M059J (cell line): ENCODE measurements around the gene ANKS4B. TPM values are rescaled to one million over a fixed set of nuclear protein-coding genes. Genes with fewer than 3 reads are reported as not detected.
A peak's percentile ranks its signal among the peaks of the same experiment; 100 is the strongest.
"Not testable (repeated sequence)": the region's sequence is repeated elsewhere in the genome, so short reads cannot be mapped to it uniquely, and the experiment has no call there.

Experiments
- DNase-seq: peaks from one replicate; pipeline ENCODE4 v3.0.0-alpha.2; 2012; ENCODE audit warnings: low read depth
- total RNA-seq: library from RNA; depleted of rRNA; stranded (reverse); fragments of >200 nt; shearing (Covaris generic); gene quantifications from 2 replicates; pipeline ENCODE4 v1.2.3, GENCODE V29; 2014

ANKS4B gene
- total RNA-seq, 1 experiment from 2014 or later: not detected

DNA sequence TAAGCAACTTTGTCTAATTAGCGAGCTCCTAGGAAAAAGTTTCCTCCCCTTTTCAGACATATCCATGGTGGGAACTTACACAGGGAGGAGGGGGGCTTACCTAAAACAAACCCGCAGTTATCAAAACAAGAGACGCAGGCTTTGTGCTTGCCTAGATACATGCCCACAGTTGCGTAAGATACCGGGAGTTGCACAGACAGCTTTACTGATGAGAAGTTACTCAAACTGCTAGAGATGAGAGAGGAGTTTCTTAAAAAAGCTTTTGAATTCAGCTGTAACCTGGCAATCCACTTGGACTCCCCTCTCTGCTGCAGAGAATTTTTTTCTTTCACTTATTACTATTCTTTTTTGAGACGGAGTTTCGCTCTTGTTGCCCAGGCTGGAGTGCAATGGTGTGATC is 15.3 kb upstream of the ANKS4B start:
- DNase-seq: no peak

DNA sequence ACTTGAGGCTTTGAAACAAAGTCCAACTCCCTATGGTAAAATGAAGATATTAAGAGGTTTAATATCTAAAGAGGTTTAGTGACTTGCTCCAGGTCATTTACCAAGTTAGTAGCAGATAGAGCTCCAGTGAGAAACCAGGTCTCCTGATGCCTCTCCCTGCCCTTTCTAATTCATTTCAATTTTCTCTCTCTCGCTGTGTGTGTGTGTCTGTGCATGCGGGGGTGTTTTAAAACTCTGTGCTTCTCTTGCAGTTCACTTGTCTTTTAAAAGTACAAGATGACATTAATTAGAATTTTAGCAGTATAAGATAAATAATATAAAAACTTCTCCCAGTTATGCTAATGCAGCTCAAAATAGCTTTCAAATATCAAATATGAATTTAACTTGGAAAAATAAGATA is 13.9 kb upstream of the ANKS4B start:
- DNase-seq: no peak

DNA sequence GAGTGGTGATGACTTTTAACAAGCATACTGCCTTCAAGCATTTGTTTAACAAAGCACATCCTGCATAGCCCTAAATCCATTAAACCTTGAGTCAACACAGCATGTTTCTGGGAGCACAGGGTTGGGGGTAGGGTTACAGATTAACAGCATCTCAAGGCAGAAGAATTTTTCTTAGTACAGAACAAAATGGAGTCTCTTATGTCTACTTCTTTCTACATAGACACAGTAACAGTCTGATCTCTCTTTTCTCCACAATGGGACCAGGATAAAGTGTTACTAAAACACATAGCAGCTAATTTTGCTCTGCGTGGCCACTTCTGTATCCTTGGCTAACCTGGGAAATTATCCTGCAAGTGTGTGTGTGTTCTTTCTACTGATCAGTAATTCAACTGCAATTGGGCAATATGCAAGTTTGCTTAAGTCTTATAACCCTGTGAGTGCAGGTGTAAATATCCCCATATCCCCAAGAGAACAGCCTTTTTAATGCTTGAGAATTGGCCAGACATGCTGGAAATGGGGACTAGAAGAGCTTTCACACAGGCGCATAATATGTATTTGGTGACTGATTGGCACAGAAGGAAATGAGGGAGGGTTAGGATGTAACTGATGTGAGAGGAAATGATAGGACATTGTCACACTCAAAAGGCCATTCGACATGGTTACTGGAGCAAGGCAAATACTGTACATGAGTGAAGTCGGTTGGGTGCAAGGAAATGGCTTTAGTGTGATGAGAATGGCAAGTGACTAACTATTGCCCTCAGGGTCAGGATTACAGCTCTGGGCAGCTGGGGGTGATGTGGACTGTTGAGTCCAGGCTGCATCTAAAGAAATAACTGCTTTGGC is 10.8 kb upstream of the ANKS4B start:
- DNase-seq: peak; percentile 36

- DNase-seq: no peak
Measured at GRCh38 chr16:21223787-21224186, 9.7 kb upstream of the ANKS4B start.

DNA sequence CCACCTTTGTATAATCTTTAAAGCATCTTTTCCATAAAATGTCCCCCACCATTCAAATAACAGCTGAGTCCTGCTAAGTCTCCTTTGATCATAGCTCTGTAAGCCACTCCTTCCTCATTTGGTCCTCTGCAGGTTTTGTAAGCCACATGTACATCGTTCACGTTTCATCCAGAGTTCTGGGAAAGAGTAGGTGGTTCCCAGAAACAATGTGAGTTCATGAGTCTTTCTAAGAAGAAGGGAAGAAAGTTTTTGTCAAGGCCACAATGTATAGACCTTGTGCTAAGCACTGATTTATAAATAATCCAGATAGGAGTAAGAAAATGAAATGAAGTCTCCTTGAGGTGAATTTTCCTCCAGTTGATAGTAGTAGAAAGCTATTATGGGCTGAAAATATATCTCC is 8.7 kb upstream of the ANKS4B start:
- no peak for DNase-seq

GRCh38 chr16:21226749-21227148 is 6.8 kb upstream of the ANKS4B start:
- DNase-seq: no peak

- no peak for DNase-seq
Measured at GRCh38 chr16:21227866-21228265, 5.6 kb upstream of the ANKS4B start.

DNA sequence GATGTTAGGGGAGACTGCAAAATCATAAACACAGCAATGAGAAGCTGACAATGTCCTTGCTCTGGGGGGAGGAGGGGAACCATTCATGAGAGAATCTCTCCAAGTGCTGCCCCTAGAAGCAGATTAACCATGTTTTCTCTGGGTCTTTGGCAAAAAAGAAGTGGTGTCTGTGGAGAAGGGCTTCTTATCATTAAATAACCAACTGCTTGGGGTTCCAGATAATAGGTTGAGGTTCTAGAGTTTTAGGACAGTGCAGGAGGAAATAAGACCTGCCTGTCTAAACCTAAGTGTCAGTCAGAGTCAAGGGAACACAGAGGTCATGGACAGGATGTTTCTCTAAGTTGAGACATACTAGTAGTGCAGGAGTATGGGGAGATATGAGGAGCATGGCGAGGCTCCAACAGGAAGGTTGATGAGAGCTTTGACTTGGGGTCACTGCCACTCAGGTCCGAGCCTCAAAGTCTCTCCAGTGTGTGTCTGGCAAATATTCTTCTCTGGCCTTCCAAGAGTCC is 5.1 kb upstream of the ANKS4B start:
- no peak for DNase-seq

GRCh38 chr16:21233045-21233520 is 416 bp upstream of the ANKS4B start:
- no peak for DNase-seq

- DNase-seq: no peak
Measured at GRCh38 chr16:21235199-21235585, 1.7 kb downstream of the ANKS4B start.

DNA sequence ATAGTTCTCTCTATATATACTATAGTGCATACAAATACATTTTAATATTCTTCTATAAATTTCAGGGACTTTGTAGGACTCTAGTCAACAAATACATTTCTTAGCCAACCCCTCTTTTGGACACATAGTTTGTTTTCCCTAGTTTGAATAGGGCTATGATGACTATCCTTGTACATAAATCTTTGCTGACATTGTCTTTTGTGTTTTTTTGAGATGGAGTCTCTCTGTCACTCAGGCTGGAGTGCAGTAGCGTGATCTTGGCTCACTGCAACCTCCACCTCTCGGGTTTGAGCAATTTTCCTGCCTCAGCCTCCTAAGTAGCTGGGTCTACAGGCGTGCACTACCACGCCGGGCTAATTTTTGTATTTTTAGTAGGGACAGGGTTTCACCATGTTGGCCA is 3.3 kb downstream of the ANKS4B start:
- no peak for DNase-seq

DNA sequence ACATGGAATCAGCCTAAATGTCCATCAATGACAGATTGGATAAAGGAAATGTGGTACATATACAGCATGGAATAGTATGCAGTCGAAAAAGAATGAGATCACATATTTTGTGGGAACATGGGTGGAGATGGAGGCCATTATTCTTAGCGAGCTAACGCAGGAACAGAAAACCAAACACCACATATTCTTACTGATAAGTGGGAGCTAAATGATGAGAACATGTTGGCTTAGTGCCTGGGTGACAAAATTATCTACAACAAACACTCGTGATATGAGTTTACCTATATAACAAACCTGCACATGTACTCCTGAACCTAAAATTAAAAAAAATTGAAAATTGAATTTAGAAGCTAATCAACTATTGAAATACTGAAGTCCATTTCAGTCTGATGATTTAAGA is 6.1 kb downstream of the ANKS4B start:
- no peak for DNase-seq

DNA sequence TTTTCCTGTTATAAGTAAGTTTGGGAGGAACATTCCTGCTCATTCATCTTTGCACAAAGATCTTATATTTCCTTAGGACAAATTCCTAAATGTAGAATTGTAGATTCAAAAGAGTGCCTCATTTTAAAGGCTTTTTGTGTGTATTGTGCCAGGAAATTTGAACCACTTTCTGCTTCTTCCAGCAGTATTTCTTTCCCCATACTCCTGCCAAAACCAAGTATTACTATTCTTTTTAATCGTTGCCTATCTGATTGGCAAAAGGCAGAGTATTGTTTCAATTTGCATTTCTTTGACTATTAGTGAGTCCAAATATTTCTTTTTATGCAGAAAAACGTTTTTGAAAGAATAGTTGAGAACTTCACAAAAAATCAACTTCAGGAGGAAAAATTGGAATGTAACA is 9.3 kb downstream of the ANKS4B start:
- no peak for DNase-seq

DNA sequence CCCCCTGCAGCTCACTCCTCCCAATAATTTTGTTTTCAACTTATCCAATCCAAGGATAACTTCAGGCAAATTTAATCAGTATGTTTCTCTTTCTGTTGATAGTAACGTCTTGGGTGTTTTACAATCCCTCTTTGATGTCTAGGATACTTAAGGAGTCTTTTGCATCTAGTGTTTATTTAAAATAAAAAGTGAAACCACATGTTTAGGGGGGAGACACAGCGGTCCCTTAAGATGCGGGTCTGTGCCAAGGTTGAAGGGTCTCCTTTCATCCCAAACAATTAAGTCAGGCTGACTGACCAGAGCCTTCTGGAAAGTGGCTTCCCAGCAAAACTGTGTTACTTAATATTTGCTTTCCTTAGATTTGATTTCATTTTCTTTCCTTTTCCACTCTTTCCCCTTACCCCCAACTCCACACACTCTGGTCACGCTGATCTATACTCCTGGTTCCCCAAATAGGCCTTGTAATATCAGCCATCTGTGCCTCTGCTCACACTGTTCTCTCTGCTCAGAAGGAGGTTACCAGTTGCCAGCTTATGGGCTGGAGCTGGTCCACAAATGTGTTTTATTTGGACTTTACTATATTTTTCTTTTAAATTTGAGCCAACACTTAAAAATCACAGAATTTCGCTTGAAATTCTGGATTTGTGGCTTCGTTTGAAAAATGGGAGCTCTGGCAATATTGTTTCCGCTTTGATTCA is 11.2 kb downstream of the ANKS4B start:
- DNase-seq: no peak

DNA sequence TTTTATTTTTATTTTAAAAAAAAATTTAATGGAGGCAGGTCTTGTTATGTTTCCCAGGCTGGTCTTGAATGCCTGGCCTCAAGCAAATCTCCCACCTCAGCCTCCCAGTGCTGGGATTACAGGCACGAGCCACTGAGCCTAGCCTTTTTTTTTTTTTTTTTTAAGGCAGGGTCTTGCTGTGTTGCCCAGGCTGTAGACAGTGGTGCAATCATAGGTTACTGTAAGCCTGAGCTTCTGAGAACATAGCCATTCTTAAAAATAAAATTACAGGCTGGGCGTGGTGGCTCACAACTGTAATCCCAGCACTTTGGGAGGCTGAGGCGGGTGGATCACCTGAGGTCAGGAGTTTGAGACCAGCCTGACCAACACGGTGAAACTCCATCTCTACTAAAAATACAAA is 14.7 kb downstream of the ANKS4B start:
- DNase-seq: not testable (repeated sequence)

DNA sequence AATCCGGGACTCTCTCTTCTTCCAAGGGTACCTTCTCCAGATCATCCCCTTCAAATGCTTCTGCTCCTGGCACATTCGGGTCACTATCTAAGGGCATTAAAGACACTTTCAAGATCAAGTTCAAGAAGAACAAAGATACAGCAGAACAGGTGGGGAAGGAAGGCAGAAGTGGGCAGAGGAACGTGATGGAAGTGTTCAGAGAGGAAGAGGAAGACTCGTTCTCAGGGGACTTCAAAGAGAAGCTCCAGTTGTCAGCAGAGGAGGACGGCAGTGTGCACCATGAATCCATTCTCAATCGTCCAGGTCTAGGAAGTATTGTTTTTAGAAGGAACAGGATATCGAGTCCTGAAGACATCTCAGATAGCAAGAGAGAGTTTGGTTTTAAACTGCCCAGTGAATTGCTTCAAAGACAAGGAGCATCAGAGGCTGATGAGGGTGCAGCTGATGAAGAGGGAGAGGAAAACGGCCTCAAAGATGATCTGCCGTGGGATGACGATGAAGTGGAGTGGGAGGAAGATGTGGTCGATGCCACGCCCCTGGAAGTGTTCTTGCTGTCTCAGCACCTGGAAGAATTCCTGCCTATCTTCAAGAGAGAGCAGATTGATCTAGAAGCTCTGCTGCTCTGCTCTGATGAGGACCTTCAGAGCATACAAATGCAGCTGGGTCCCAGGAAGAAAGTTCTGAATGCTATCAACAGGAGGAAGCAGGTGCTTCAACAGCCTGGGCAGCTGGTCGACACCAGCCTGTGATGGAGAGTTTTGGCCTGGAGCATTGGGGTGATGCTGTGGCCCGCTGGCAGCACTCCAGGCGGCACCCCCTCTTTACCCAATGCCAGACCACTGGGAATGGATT is 16.8 kb downstream of the ANKS4B start:
- DNase-seq: no peak

- DNase-seq: no peak
Measured at GRCh38 chr16:21253470-21253869, 20.0 kb downstream of the ANKS4B start.

GRCh38 chr16:21256636-21257035 is 23.1 kb downstream of the ANKS4B start:
- no peak for DNase-seq

DNA sequence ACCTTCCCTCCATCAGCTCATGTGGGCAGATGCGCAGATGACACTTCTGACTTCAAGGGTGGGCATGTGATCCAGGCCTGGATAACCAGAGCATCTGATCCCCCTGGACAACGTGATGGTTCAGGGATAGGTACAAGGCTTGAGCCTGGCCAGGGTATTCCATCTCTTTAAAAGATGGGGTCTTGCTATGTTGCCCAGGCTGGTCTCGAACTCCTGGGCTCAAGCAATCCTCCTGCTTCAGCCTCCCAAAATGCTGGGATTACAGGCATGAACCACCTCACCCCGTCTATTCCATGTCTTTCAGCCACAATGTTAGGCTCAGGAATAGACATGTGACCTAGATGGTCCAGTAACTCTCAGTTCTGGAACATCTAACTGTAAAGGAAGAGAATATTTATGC is 23.8 kb downstream of the ANKS4B start:
- no peak for DNase-seq

- DNase-seq: peak; percentile 81
Measured at GRCh38 chr16:21260870-21261791, 27.6 kb downstream of the ANKS4B start.
